IPS-11a (cell line): ENCODE data around the gene CMKLR1.

Experiments used
- H3K4me3 ChIP-seq: one replicate; pipeline ENCODE4 v1.5.1; 2013; ENCODE audit warnings: low read depth, low read length, control low read depth

Gene CMKLR1

DNA sequence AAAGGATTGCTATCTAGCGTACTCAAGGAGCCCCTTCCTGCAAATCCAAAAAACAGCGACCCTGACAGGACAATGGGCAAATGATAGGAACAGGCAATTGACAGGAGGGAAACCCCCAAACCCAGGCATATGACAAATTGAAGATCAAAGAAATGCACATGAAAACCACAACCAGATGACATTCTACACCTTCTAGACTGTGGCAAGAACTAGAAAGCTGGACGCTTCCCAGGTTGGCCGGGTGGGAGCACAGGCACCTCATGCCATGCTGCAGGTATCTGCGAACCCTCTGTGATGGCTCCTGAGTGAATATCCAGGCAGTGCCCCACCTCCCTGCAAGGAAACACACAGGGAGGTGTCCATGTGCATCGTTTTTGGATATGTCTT lies 37.1 kb downstream of the CMKLR1 start:
- H3K4me3 ChIP-seq = no peak overlapping the region

- no peak overlapping the region for H3K4me3 ChIP-seq
These were observed 37.8 kb downstream of the CMKLR1 start for GRCh38 chr12:108301346-108301745.

DNA sequence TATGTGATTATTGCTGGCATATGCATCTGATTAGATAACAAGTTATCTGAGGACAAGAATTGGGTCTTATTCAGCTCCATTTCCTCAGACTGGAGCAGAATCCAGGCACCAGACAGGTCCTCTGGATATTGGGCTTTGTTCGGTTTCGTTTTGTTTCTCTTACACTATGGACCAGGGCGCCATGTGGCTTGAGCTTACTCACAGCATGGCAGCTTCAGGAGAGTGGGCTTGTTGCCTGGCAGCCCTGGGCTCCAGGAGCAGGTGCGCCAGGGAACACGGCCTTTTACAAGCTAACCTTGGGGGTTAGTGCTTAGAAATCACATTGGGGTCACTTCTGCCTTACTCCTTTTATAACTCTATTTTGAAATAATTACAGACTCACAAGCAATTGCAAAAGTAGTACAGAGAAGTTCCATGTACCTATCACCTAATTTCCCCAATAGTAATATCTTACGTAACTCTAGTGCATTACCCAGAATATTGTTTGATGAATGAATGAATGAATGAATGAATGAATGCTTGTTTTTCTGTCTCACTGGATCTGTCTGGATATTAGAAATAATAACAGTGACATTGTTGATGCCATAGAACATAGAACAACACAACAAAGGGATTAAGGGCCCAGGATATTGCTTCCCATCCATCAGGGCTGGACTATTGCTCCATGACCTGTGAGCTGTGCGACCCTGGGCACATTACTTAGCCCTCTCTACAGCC lies 39.0 kb downstream of the CMKLR1 start:
- H3K4me3 ChIP-seq = no peak overlapping the region

- H3K4me3 ChIP-seq = no peak overlapping the region
These were observed 39.6 kb downstream of the CMKLR1 start for GRCh38 chr12:108299516-108299915.

GRCh38 chr12:108298761-108299275 lies 40.3 kb downstream of the CMKLR1 start:
- H3K4me3 ChIP-seq = no peak overlapping the region

DNA sequence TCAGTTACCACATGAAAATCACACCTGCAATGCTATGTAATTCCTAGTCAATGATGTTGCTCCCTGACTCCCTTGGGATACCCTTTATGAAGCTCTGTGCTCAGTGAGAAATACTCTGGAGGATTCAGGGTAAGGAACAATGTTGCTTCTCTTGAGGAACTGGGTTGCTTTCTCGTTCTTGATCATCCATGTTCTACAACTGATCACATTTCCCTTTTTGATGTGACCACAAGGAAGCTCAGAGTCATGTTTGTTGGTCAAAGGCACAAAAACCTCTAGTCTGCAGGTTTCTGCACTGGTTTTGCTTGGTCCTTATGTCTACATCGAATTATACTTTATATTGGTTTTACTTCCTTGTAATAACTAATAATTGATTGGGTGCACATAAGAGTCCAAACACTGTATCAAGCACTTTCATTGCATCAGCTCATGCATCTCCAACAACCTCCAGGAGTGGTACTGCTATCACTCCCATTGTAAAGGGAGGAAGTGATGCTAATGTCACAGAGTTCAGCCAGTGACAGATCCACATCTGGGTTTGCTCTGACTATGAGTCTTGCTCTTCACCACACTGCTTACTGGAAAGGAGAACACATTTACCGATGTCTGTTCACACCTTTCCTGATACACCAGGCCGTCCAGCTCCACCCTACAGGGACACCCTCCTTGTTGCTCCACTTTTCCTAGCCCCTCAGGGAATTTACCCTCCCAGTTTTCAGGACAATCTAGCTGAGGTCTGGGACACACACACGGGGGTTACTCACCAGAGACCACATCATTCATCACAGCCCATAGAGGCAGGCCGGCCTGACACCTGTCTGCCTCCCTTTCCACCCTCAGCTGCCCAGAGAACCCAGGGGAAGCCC lies 41.0 kb downstream of the CMKLR1 start:
- H3K4me3 ChIP-seq = no peak overlapping the region

- no peak overlapping the region for H3K4me3 ChIP-seq
These were observed 41.7 kb downstream of the CMKLR1 start for GRCh38 chr12:108297424-108297823.

DNA sequence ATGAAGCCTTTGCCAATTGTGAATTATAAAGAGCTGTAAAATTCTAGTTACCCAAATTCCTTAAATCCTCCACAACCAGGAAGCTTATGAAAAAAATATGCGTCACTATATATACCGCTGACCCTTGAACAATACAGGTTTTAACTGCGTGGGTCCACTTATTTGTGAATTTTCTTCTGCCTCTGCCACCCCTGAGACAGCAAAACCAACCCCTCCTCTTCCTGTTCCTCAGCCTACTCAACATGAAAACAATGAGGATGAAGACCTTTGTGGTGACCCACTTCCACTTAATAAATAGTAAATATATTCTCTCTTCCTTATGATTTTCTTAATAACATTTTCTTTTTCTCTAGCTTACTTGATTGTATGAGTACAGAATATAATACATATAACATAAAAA lies 42.2 kb downstream of the CMKLR1 start:
- no peak overlapping the region for H3K4me3 ChIP-seq

DNA sequence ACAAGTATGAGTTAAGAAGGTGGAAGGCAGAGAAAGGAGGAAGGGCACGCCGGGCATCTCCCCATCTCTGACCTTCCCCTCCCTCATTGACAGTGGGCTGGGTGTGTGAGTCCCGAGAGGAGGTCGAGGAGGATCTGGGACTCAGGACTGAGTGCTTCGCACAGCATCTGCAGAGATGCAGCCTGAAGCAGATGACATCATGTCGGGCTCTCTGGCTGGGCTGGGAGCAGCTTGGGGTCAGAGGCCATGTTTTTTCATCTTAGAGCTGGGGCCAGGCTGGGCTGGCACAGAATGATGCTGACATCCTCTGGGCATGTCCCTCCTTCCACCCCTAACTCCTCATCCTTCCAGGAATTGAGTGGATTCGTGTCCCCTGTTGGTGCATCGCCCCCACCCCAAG lies 43.5 kb downstream of the CMKLR1 start:
- no peak overlapping the region for H3K4me3 ChIP-seq

GRCh38 chr12:108289350-108290161 lies 49.6 kb downstream of the CMKLR1 start:
- no peak overlapping the region for H3K4me3 ChIP-seq

DNA sequence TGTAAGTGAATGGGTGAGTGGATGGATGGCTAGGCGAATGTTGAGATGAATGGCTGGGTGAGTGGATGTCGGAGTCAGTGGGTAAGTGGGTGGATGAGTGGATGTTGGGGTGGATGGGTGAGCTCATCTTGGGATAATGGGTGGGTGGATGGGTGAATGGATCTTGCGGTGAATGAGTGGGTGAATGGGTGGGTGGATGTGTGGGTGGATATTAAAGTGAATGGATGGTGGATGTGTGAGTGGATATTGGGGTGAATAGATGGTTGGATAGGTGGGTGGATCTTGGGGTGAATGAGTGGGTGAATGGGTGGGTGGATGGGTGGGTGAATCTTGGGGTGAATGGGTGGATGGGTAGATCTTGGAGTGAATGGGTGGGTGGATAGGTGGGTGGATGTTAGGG lies 51.9 kb downstream of the CMKLR1 start:
- H3K4me3 ChIP-seq = no peak overlapping the region

DNA sequence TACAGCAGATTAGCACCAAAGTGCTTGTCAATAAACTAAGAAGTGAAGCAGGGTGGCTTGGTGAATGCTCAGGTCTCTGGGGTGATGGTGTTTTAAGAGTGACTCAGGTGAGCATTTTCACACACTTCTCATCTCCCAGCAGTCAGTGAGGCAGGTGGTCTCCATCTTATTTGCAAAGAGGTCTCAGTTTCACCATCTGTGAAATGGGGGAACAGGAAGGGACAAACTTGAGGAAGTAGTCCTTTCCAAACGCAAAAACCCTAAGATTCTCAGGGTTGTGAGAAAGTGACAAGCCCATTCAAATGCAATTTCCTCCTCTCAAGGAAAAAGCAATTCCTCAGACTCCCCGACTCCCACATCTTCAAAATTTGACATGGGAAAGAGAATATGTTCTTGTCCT lies 54.1 kb downstream of the CMKLR1 start:
- no peak overlapping the region for H3K4me3 ChIP-seq

GRCh38 chr12:108284163-108284562 lies 54.9 kb downstream of the CMKLR1 start:
- no peak overlapping the region for H3K4me3 ChIP-seq

DNA sequence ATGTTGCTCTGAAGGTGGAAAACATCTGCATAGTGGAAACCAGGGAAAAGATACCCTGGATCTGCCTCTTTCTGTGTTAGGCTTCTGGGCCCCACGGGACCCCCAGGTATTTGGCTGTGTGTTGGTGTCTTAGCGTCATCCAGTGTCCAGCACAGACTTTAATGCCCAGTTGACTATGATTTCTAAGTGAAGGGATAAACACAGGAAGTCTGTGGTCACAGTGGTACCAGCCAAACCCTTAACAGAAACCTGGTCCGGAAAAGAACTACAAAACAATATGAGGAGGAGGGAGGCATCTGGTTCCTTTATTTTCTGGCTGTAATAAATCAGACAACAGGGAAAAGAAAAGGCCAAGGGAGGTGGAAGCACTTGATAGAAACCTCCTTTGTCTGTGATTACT lies 56.4 kb downstream of the CMKLR1 start:
- no peak overlapping the region for H3K4me3 ChIP-seq

DNA sequence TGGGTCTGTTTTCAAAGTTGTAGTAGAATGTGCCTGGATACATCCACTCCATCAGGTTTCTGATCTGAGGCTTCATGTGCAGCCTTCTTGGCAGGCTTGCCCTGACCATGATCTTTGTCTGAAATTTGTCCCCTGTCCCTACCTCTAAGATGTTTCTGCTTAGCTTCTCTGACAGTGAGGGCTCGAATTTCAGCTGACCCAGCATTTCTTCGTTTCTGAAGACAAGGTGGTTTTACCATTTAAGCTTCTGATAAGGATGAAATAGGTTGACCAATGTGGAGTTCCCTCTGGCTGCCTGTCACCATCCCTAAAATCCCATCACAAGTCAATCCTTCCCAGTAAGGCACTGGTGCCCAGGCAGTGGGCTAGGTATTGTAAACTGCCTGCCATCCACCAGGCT lies 57.0 kb downstream of the CMKLR1 start:
- H3K4me3 ChIP-seq = no peak overlapping the region

DNA sequence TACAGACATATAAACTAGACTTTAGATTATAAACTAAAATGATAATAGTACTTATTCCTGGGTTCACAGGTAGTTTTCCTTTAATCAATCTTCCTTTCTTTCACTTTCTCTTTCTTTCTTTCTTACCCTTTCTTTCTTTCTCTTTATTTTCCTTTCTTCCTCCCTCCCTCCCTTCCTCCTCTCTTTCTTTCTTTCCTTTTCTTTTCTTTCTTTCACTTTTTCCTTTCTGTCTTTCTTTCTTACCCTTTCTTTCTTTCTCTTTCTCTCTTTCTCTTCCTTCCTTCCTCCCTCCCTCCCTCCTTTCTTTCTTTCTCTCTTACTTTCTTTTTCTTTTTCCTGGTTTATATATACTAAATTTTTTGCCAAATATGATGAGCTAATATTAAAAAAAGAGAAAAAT lies 61.5 kb downstream of the CMKLR1 start:
- no peak overlapping the region for H3K4me3 ChIP-seq

DNA sequence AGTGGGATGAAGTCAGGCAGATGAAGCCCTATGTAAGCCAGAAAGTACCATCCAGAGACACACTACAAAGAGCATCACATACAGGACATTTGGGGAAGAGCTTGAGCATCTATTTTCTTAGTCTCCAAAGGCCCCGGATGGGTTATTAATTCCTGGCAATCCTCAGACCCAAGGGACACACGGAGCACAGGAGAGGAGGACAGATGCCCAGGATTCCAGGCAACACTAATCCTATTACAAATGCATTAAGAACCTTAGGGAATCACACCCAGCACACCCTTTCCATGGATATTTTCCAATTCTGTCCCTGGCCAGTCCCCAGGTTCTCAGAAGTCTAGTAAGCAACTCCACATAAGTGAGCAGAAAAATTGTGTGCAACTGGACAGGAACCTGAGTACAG lies 65.9 kb downstream of the CMKLR1 start:
- H3K4me3 ChIP-seq = no peak overlapping the region

DNA sequence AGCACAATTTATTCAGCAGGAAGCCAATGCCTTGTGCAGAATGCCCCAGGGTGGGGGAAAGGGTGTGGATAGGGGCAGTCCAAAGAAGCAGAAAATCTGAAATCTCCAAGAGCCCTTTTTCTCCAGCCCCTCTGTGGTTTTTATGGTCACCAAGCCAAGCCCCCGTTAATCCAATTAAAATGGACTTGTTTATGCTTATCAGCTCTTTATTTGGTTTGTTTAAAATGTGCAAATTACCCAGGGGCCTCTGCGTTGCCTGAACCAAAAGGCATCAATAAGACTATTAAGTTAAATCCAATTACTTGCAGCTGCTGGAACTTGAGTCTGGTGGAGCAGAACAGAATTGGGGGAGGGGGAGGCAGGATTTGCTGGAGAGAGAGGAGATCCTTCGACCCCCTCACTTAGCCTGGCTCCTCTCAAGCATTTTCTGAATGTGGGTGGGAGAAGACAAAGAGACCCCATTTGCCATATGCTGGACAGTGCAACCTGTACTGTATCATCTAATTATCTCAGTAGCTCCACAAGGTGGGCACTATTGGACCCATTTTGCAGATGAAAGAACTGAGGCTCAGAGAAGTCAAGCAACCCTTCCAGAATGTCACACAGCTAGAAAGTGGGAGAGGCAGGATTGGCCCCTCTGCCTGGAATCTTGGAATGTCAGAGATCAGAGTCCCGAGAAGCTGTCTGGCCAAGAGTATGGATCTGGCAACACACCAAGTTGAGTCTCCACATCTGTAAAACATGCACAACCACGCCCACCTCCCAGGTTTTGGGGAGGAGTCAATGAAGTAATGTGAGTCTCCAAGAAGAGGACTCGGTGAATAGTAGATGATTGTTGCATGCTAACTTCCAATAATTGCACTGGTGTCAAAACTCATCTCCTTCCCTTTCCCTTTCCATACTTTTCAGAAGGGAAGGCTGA lies 66.9 kb downstream of the CMKLR1 start:
- no peak overlapping the region for H3K4me3 ChIP-seq

DNA sequence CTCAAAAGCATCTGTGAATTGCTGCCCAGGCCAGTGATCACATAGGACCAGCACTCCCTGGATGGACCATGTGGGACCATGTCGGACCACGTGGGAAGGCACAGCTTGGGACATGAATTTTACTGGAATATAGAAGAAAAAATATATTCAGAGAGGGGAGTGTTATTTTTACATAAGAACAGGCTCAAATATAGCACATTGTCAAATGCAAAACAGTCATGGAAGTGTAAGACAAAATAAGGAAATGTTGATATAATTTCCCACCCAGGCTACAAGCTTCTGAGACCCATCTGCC lies 68.3 kb downstream of the CMKLR1 start:
- H3K4me3 ChIP-seq = no peak overlapping the region

GRCh38 chr12:108270035-108270848 lies 68.9 kb downstream of the CMKLR1 start:
- H3K4me3 ChIP-seq = no peak overlapping the region
